Esophagus muscularis mucosa (tissue), 3 donors: ENCODE data around the gene METTL27.

Source experiments
- POLR2A ChIP-seq: fragments of 450-650 bp; IDR thresholded peaks from one replicate; pipeline ENCODE4 v1.6.1; 2017; ENCODE audit warnings: antibody characterized with exemption, moderate library complexity, mild to moderate bottlenecking, low read depth
- TF ChIP-seq, protein P1 (sequence below), 3 experiments: fragments of 200-600 bp in 2 of 3; fragments of 450-650 bp in 1 of 3; sonication (generic) in 2 of 3; IDR thresholded peaks; one replicate each; pipeline ENCODE4 v1.5.1; 2017 to 2019; ENCODE audit warnings: antibody characterized with exemption in 3 of 3, mild to moderate bottlenecking in 2 of 3, moderate library complexity in 1 of 3

DNA sequence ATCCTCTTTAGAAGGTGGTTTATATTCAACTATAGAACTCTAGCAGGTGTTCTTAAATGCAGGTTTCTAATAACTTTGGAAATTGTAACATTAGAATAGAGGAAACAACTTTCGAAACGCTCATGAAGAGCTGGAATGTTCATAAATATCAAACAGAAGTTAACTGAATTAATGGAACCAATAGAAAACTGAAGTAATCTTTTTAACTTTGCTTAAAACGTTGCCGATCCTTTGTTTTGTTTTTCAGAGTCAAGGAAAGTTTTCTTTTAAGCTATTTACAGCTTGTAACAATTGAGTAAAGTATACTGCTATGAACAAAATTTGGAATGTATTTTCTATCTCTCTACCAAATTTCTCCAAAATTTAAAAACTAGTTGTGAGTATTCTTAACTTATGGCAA lies 53.3 kb downstream of the METTL27 start:
- TF ChIP-seq POLR2A, result no peak
- TF ChIP-seq, protein P1, sequence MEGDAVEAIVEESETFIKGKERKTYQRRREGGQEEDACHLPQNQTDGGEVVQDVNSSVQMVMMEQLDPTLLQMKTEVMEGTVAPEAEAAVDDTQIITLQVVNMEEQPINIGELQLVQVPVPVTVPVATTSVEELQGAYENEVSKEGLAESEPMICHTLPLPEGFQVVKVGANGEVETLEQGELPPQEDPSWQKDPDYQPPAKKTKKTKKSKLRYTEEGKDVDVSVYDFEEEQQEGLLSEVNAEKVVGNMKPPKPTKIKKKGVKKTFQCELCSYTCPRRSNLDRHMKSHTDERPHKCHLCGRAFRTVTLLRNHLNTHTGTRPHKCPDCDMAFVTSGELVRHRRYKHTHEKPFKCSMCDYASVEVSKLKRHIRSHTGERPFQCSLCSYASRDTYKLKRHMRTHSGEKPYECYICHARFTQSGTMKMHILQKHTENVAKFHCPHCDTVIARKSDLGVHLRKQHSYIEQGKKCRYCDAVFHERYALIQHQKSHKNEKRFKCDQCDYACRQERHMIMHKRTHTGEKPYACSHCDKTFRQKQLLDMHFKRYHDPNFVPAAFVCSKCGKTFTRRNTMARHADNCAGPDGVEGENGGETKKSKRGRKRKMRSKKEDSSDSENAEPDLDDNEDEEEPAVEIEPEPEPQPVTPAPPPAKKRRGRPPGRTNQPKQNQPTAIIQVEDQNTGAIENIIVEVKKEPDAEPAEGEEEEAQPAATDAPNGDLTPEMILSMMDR (IDR thresholded peaks at IDR 0.05), result no peak
